Measurements from ENCODE around the gene KLF5.

Gene KLF5

GRCh38 chr13:73074014-73074413, 15.2 kb downstream of the KLF5 start:
- no peak overlapping the region for H3K4me3 ChIP-seq (ENCODE audit: low read depth, low read length)
- no peak for TF ChIP-seq CTCF (IDR thresholded peaks at IDR 0.05; ENCODE audit: borderline replicate concordance, insufficient read depth, low read depth, low read length)

GRCh38 chr13:73074926-73075325, 16.1 kb downstream of the KLF5 start:
- no peak for TF ChIP-seq CTCF (IDR thresholded peaks at IDR 0.05; ENCODE audit: borderline replicate concordance, insufficient read depth, low read depth, low read length)
- H3K4me3 ChIP-seq (ENCODE audit: low read depth, low read length), result no peak overlapping the region

- no peak for TF ChIP-seq CTCF (IDR thresholded peaks at IDR 0.05; ENCODE audit: borderline replicate concordance, insufficient read depth, low read depth, low read length)
- no peak overlapping the region for H3K4me3 ChIP-seq (ENCODE audit: low read depth, low read length)
Observed at GRCh38 chr13:73075546-73075945, 16.7 kb downstream of the KLF5 start.

GRCh38 chr13:73075954-73076353, 17.1 kb downstream of the KLF5 start:
- no peak overlapping the region for H3K4me3 ChIP-seq (ENCODE audit: low read depth, low read length)
- TF ChIP-seq CTCF (IDR thresholded peaks at IDR 0.05; ENCODE audit: borderline replicate concordance, insufficient read depth, low read depth, low read length), result no peak

DNA sequence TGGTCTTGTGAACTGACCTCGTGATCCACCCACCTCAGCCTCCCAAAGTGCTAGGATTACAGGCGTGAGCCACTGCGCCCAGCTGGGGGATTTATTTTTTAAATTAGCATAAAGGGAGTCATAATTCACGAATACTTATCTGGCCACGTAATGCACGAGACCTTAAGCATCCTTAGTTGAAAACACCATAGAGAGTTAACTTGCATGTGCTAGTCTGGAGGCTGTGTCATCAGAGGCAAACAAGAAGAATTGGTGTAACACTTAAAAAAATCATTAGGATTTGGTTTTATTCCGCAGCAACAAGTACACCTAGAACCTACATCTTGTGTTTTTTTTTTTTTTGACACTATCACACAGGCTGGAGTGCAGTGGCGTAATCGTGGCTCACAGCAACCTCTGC, 19.1 kb downstream of the KLF5 start:
- no peak for TF ChIP-seq CTCF (IDR thresholded peaks at IDR 0.05; ENCODE audit: borderline replicate concordance, insufficient read depth, low read depth, low read length)
- no peak overlapping the region for H3K4me3 ChIP-seq (ENCODE audit: low read depth, low read length)

- no peak overlapping the region for H3K4me3 ChIP-seq (ENCODE audit: low read depth, low read length)
- TF ChIP-seq CTCF (IDR thresholded peaks at IDR 0.05; ENCODE audit: borderline replicate concordance, insufficient read depth, low read depth, low read length), result no peak
Observed at GRCh38 chr13:73079359-73079758, 20.6 kb downstream of the KLF5 start.

DNA sequence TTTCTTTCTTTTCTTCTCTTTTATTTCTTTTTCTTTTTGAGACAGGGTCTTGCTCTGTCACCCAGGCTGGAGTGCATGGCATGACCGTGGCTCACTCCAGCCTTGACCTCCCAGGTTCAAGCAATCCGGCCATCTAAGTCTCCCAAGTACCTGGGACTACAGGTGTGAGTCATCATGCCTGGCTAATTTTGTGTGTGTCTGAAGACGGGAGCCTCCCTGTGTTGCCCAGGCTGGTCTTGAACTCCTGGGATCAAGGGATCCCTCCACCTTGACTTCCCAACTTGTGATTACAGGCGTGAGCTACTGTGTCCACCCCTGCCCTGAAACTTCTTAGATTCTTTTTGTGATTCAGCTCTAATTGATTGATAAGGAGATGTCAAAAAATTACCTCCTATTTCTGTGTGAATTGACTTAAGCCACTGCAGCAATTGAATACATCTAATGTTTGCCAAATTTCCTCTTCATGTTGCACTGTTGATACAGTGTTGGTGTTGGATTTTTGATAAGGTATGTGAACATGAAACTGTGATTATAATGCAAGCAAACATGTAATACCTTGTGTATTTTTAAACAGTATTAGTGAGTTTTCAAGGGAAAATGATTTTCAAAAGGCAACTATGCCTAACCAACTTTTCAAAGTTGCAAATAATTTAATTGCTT, 22.6 kb downstream of the KLF5 start:
- H3K4me3 ChIP-seq (ENCODE audit: low read depth, low read length), result no peak overlapping the region
- TF ChIP-seq CTCF (IDR thresholded peaks at IDR 0.05; ENCODE audit: borderline replicate concordance, insufficient read depth, low read depth, low read length), result no peak

All from GM12875 (cell line).